Chondrocyte (in vitro differentiated cells): ENCODE data around the gene CETN3. TPM values are rescaled to one million over a fixed set of nuclear protein-coding genes. Genes with fewer than 3 reads are reported as not detected.
"Not testable (repeated sequence)": the region's sequence is repeated elsewhere in the genome, so short reads cannot be mapped to it uniquely, and the experiment has no call there.

Source experiments
- DNase-seq: peaks from one replicate; pipeline ENCODE4 v3.0.0; 2021; ENCODE audit warnings: mixed read lengths, low spot score
- H3K27ac Mint-ChIP-seq: one replicate; pipeline ENCODE4 v1.8.0; 2021; ENCODE audit warnings: mild to moderate bottlenecking, moderate library complexity, mixed read lengths; ENCODE audit not compliant: unreplicated experiment
- H3K27me3 Mint-ChIP-seq: 2 replicates; pipeline ENCODE4 v1.8.0; 2021; ENCODE audit warnings: low read depth, mixed read lengths
- H3K36me3 Mint-ChIP-seq: 2 replicates; pipeline ENCODE4 v1.8.0; 2021; ENCODE audit warnings: low read depth, mixed read lengths
- H3K4me1 Mint-ChIP-seq: 2 replicates; pipeline ENCODE4 v1.8.0; 2021; ENCODE audit warnings: low read depth, mild to moderate bottlenecking, mixed read lengths
- H3K4me3 Mint-ChIP-seq: one replicate; pipeline ENCODE4 v1.8.0; 2021; ENCODE audit warnings: mild to moderate bottlenecking, moderate library complexity, mixed read lengths; ENCODE audit not compliant: unreplicated experiment
- H3K9me3 Mint-ChIP-seq: 2 replicates; pipeline ENCODE4 v1.8.0; 2021; ENCODE audit warnings: low read depth, mixed read lengths
- CTCF ChIP-seq: fragments of 200-600 bp; sonication (generic); IDR thresholded peaks from 2 replicates; pipeline ENCODE4 v1.5.0; 2021; ENCODE audit warnings: antibody characterized with exemption, mild to moderate bottlenecking, moderate library complexity
- total RNA-seq: library from RNA; stranded (reverse); gene quantifications from 3 replicates; pipeline ENCODE4 v1.2.1, GENCODE V29; 2021

Gene CETN3
- total RNA-seq, 1 donor from 2014 or later: 13.9 TPM

DNA sequence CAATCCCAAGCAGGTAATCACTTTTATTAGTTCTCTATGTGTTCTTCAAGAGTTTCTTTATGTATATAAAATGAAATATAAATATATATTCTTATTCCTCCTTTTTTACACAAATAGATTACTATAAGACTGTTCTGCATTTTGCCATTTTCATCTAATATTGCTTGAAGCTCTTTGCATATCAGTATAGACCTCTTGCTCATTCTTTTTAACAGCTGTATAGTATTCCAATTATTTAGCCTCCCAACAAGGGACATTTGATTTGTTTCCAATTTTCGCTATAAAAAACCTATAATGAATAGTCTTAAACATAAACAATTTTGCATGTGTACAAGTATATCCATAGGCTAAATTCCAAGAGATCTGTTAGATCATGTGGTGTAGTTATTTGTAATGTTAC lies 25.2 kb downstream of the CETN3 start:
- Mint-ChIP-seq H3K36me3 (no peaks in the 10 kb centered on the region), H3K27me3 (no peaks in the 10 kb centered on the region), H3K9me3 (no peaks in the 10 kb centered on the region), H3K4me3 (no peak overlapping the region), H3K27ac (no peak overlapping the region), H3K4me1 (no peaks in the 10 kb centered on the region)
- DNase-seq: no peak
- no peak for TF ChIP-seq CTCF

DNA sequence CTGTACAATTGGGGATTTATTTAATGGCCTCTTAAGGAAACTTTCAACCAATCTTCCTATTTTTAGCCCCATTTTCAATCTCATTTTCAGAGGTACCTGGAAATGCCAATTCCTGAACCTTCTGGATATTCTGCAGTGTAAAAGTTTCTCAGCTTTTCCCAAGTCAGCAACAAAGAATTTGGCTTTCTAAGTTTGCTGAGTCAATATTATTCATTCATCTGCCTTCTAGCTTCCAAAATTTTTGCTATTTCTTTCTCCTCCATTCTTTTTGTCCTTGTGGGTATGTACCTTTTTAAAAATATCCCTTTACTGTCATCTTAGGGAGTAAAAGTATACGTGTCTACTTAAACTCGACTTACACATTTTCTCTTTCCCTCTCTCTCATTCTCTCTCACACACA lies 25.7 kb downstream of the CETN3 start:
- Mint-ChIP-seq H3K36me3 (no peaks in the 10 kb centered on the region), H3K27ac (no peak overlapping the region), H3K27me3 (no peaks in the 10 kb centered on the region), H3K4me3 (no peak overlapping the region), H3K4me1 (no peaks in the 10 kb centered on the region), H3K9me3 (no peaks in the 10 kb centered on the region)
- no peak for TF ChIP-seq CTCF
- no peak for DNase-seq

DNA sequence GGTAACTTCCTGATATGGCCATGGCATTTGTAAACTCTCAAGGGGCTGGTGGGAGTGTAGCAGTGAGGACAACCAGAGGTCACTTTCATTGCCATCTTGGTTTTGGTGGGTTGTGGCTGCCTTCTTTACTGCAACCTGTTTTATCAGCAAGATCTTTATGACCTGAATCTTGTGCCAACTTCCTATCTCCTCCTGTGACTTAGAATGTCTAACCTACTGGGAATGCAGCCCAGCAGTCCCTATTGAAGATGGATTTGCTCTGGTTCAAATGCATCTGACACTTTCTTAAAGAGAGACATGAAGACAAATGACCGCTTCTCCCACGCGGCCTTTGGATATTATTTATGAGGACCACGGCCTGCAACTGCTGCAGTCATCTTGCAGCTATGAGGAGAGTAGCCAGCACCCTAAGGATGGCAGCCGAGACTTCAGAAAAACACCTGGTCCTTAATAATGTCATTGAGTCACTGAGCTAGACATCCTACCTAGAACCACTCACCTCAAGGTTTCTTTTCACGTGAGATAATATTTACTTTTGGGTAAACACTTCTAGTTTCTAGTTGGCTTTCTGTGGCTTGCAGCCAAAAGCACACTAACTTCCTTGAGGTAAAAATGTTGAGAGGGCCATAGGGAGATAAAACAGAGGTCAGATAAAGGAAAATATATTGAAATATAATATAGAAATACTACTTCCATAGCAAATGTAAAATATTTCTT lies 28.2 kb downstream of the CETN3 start:
- H3K27me3 Mint-ChIP-seq: no peaks in the 10 kb centered on the region
- no peak for DNase-seq
- H3K9me3 Mint-ChIP-seq: peaks cover 2% of the 10 kb centered on the region

DNA sequence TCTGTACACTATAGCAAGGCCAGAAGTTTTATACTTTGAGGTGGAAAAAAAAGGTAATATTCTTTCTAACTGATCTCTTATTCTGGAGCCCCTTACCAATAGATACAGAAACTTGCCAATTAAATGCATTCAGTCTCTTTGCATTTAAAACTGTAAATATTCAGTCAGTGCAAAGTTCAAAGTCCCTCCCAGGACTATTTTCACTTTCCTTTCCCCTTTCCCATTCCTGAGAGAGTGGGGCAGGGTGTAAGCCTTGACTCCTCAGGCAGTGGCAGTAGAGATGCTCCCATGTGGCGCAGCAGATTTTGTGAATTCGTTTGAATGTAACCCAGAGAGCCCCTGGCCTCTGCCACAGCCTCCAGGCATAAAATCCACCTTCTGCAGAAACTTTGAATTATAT lies 29.9 kb downstream of the CETN3 start:
- Mint-ChIP-seq H3K4me1 (no peaks in the 10 kb centered on the region), H3K36me3 (no peaks in the 10 kb centered on the region), H3K27me3 (no peaks in the 10 kb centered on the region), H3K27ac (no peak overlapping the region), H3K9me3 (peaks cover 15% of the 10 kb centered on the region), H3K4me3 (no peak overlapping the region)
- TF ChIP-seq CTCF: no peak
- no peak for DNase-seq

More for the DNA sequence above, 28.2 kb downstream of the CETN3 start:
- TF ChIP-seq CTCF: no peak
- no peaks in the 10 kb centered on the region for H3K36me3 Mint-ChIP-seq
- no peak overlapping the region for H3K4me3 Mint-ChIP-seq
- H3K4me1 Mint-ChIP-seq: no peaks in the 10 kb centered on the region
- no peak overlapping the region for H3K27ac Mint-ChIP-seq

- H3K4me1 Mint-ChIP-seq: no peaks in the 10 kb centered on the region
- no peaks in the 10 kb centered on the region for H3K36me3 Mint-ChIP-seq
- no peak for TF ChIP-seq CTCF
- H3K4me3 Mint-ChIP-seq: no peak overlapping the region
- H3K9me3 Mint-ChIP-seq: peaks cover 15% of the 10 kb centered on the region
- peaks cover 5% of the 10 kb centered on the region for H3K27me3 Mint-ChIP-seq
- no peak for DNase-seq
- H3K27ac Mint-ChIP-seq: no peak overlapping the region
These were observed 30.8 kb downstream of the CETN3 start for GRCh38 chr5:90378752-90379151.

DNA sequence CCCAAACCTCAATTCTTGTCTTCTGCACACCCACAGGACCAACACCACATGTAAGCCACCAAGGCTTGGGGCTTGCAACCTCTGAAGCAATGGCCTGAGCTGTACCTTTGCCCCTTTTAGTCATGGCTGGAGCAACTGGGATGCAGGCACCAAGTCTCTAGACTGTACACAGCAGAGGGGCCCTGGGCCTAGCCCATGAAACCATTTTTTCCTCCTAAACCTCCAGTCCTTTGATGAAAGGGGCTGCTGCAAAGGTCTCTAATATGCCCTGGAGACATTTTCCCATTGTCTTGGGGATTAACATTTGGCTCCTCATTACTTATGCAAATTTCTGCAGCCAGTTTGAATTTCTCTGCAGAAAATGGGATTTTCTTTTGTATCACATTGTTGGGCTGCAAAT lies 38.3 kb downstream of the CETN3 start:
- H3K4me1 Mint-ChIP-seq, H3K4me3 Mint-ChIP-seq, H3K36me3 Mint-ChIP-seq, H3K27ac Mint-ChIP-seq, DNase-seq: not testable (repeated sequence)
- H3K9me3 Mint-ChIP-seq: peaks cover 23% of the 10 kb centered on the region
- H3K27me3 Mint-ChIP-seq: peaks cover 15% of the 10 kb centered on the region
